GM12878 (cell line): ENCODE data around the gene MTCL3.

Source experiments
- ATAC-seq: fragments of 200-7000 bp; cut with Tn5 transposase; 3 replicates; pipeline ENCODE4 v1.9.1; 2020; ENCODE audit warnings: mild to moderate bottlenecking, moderate library complexity
- BruUV-seq: library from RNA; stranded (reverse); fragments of 400-500 nt; replicated peaks from 2 replicates; lab custom pipeline; 2021; lab: Mats Ljungman, UMichigan
- CTCF ChIA-PET: fragments of 300-600 bp; sonication (Branson Sonifier 250); formaldehyde crosslinking; extraction: SDS; loops from one replicate; lab custom pipeline; 2021; ENCODE audit warnings: inconsistent platforms; lab: Yijun Ruan, JAX
- POLR2A ChIA-PET: fragments of 350-600 bp; formaldehyde crosslinking; extraction: SDS; loops from one replicate; lab custom pipeline; 2021; ENCODE audit warnings: inconsistent platforms; lab: Charles Lee
- RAD21 ChIA-PET: fragments of 300-600 bp; sonication (Branson Sonifier 250); formaldehyde crosslinking; loops from one replicate; lab custom pipeline; 2023; ENCODE audit warnings: antibody characterized with exemption; ENCODE audit not compliant: unreplicated experiment; lab: Charles Lee
- SMC1A ChIA-PET: fragments of 300-600 bp; sonication (Branson Sonifier 250); formaldehyde crosslinking; loops from one replicate; lab custom pipeline; 2023; ENCODE audit not compliant: unreplicated experiment, uncharacterized antibody; lab: Charles Lee
- DNase-seq: peaks from one replicate; pipeline ENCODE4 v3.0.0-alpha.2; 2011; ENCODE audit warnings: low read depth, low spot score
- FAIRE-seq: peaks from 3 replicates; lab custom pipeline; 2011; peaks lifted over from hg19 to GRCh38; lab: Jason Lieb, UNC
- H2AFZ ChIP-seq: 2 replicates; pipeline ENCODE4 v1.6.0; 2011; ENCODE audit warnings: low read depth, low read length, control low read depth; ENCODE audit not compliant: control insufficient read depth
- H3K27ac ChIP-seq: 2 replicates; pipeline ENCODE4 v1.5.1; 2011; ENCODE audit warnings: control low read depth; ENCODE audit not compliant: control insufficient read depth, insufficient read depth
- H3K27me3 ChIP-seq, 2 experiments: replicated peaks in 1 of 2; 2 replicates each; pipeline versions ENCODE4 v1.6.0 to v1.6.1; 2011; ENCODE audit warnings: low read length in 1 of 2; ENCODE audit not compliant: control insufficient read depth in 2 of 2, insufficient read depth in 2 of 2
- H3K36me3 ChIP-seq, 2 experiments: 2 replicates each; pipeline ENCODE4 v1.5.1; 2011; ENCODE audit warnings: low read length in 1 of 2; ENCODE audit not compliant: control insufficient read depth in 2 of 2, insufficient read depth in 2 of 2
- H3K4me1 ChIP-seq: 2 replicates; pipeline ENCODE4 v1.6.1; 2011; ENCODE audit warnings: mild to moderate bottlenecking, low read length, moderate library complexity, mixed read lengths; ENCODE audit not compliant: control insufficient read depth, insufficient read depth
- H3K4me2 ChIP-seq: 2 replicates; pipeline ENCODE4 v1.6.0; 2011; ENCODE audit warnings: control low read depth; ENCODE audit not compliant: control insufficient read depth, insufficient read depth
- H3K4me3 ChIP-seq: fragments of 200-600 bp; sonication (generic); 2 replicates; pipeline ENCODE4 v1.5.1; 2016
- H3K79me2 ChIP-seq: 2 replicates; pipeline ENCODE4 v1.6.0; 2011; ENCODE audit warnings: low read length; ENCODE audit not compliant: control insufficient read depth, insufficient read depth
- H3K9ac ChIP-seq: 2 replicates; pipeline ENCODE4 v1.8.0; 2011; ENCODE audit warnings: low read length, control low read depth, mixed read lengths; ENCODE audit not compliant: control insufficient read depth, insufficient read depth
- H3K9me3 ChIP-seq: replicated peaks from 3 replicates; pipeline ENCODE4 v1.5.1; 2011; ENCODE audit warnings: mild to moderate bottlenecking, low read length; ENCODE audit not compliant: control insufficient read depth, insufficient read depth
- H4K20me1 ChIP-seq: 2 replicates; pipeline ENCODE4 v1.6.0; 2011; ENCODE audit not compliant: control insufficient read depth, insufficient read depth
- ATF7 ChIP-seq: fragments of 450-650 bp; IDR thresholded peaks from 2 replicates; pipeline ENCODE4 v1.6.1; 2016; ENCODE audit warnings: low read depth, mild to moderate bottlenecking
- ESRRA ChIP-seq: IDR thresholded peaks from 2 replicates; pipeline ENCODE4 v1.6.1; 2012; ENCODE audit warnings: mild to moderate bottlenecking, low read length, improper control_type of control experiment
- IRF4 ChIP-seq: IDR thresholded peaks from 2 replicates; pipeline ENCODE4 v1.6.1; 2011; ENCODE audit warnings: low read depth, low read length
- MYC ChIP-seq: IDR thresholded peaks from 2 replicates; pipeline ENCODE4 v1.6.1; 2011; ENCODE audit warnings: mild to moderate bottlenecking, low read length, moderate library complexity, inconsistent platforms; ENCODE audit not compliant: insufficient read depth, insufficient replicate concordance, insufficient read length, severe bottlenecking
- PRDM15 ChIP-seq: fragments of 450-650 bp; formaldehyde crosslinking; IDR thresholded peaks from 2 replicates; pipeline ENCODE4 v1.4.0; 2020; ENCODE audit warnings: mild to moderate bottlenecking, moderate library complexity
- SIN3A ChIP-seq: IDR thresholded peaks from 2 replicates; pipeline ENCODE4 v1.6.1; 2012; ENCODE audit warnings: low read depth, low read length, improper control_type of control experiment
- STAT1 ChIP-seq: fragments of 450-650 bp; conservative IDR thresholded peaks from 2 replicates; pipeline ENCODE4 v1.6.1; 2014; ENCODE audit warnings: antibody characterized with exemption, mild to moderate bottlenecking
- STAT3 ChIP-seq: IDR thresholded peaks from 2 replicates; pipeline ENCODE4 v1.6.1; 2011; ENCODE audit warnings: low read depth, low read length, improper control_type of control experiment
- ZNF24 ChIP-seq: fragments of 450-650 bp; IDR thresholded peaks from 2 replicates; pipeline ENCODE4 v1.6.1; 2017; ENCODE audit warnings: antibody characterized with exemption, mild to moderate bottlenecking
- ZSCAN29 ChIP-seq: fragments of 450-650 bp; IDR thresholded peaks from 2 replicates; pipeline ENCODE4 v1.6.1; 2017; ENCODE audit warnings: mild to moderate bottlenecking, moderate library complexity
- WGBS: methylation state at CpG from one replicate; pipeline ENCODE4 v1.1.6; 2016; ENCODE audit warnings: low lambda C conversion rate; ENCODE audit not compliant: insufficient replicate concordance, insufficient coverage; ENCODE audit errors: missing lambda C conversion rate; 5-methylcytosine and 5-hydroxymethylcytosine counted together
- in situ Hi-C: fragments of 300-500 bp; cut with MboI; formaldehyde crosslinking; loops from 9 replicates; pipeline ENCODE4 v1.14.3; 2018; ENCODE audit warnings: mixed read lengths
- intact Hi-C: fragments of 100-400 bp; cut with micrococcal nuclease; formaldehyde crosslinking; loops from one replicate; pipeline ENCODE4 v1.14.2; 2022; ENCODE audit not compliant: unreplicated experiment
- TF ChIP-seq, protein P1 (sequence below): fragments of 450-650 bp; IDR thresholded peaks from 2 replicates; pipeline ENCODE4 v1.6.1; 2016; ENCODE audit warnings: mild to moderate bottlenecking, moderate library complexity, borderline replicate concordance
- TF ChIP-seq, protein P2 (sequence below), 3 experiments: IDR thresholded peaks in 2 of 3; conservative IDR thresholded peaks in 1 of 3; 2 replicates each; pipeline ENCODE4 v1.5.1; 2011; ENCODE audit warnings: low read depth in 3 of 3, low read length in 3 of 3, mild to moderate bottlenecking in 3 of 3, control low read depth in 2 of 3, moderate library complexity in 2 of 3, inconsistent platforms in 1 of 3, mixed read lengths in 1 of 3; ENCODE audit not compliant: control insufficient read depth in 2 of 3, insufficient read depth in 1 of 3; ENCODE audit errors: extremely low read depth in 1 of 3
- TF ChIP-seq, protein P3 (sequence below): fragments of 450-650 bp; conservative IDR thresholded peaks from 2 replicates; pipeline ENCODE4 v1.6.1; 2017; ENCODE audit warnings: mild to moderate bottlenecking, moderate library complexity

MTCL3 gene

GRCh38 chr6:127519469-127519785, 292 bp upstream of the MTCL3 start:
- BruUV-seq: no TSS peak
- FAIRE-seq (no peak), ATAC-seq (no peak), DNase-seq (no peak)
- 2% methylated on average over 10 of the region's 10 CpGs for WGBS
- no peaks in the 10 kb centered on the region for H3K36me3 ChIP-seq
- H4K20me1 ChIP-seq: no peaks in the 10 kb centered on the region
- no peak overlapping the region for H3K27ac ChIP-seq
- H3K4me2 ChIP-seq: no peak overlapping the region
- in situ Hi-C loops (no loop called here), intact Hi-C loops (no loop called here)
- ChIA-PET SMC1A (interaction anchor here (1.2 to 1.7 kb wide), 4 partner anchors 10 to 52 kb away, joined by 3 to 4 read pairs (median 4); no protein-coding TSS in a partner anchor), CTCF (interaction anchor here (0.8 to 3.9 kb wide), 5 partner anchors 10 to 49 kb away, joined by 3 to 18 read pairs (median 3); no protein-coding TSS in a partner anchor), RAD21 (no interaction called here), POLR2A (no interaction called here)
- H3K9me3 ChIP-seq: no peaks in the 10 kb centered on the region
- H3K27me3 ChIP-seq: peaks cover 7 to 15% of the 10 kb centered on the region in 2 experiments
- no peak overlapping the region for H2AFZ ChIP-seq
- no peak overlapping the region for H3K4me3 ChIP-seq
- peaks cover 4% of the 10 kb centered on the region for H3K4me1 ChIP-seq
- H3K9ac ChIP-seq: no peak overlapping the region
- H3K79me2 ChIP-seq: no peaks in the 10 kb centered on the region
- TF ChIP-seq SIN3A: no peak
- no peak for TF ChIP-seq STAT1
- TF ChIP-seq PRDM15 (CRISPR knock-in tag): no peak
- TF ChIP-seq, protein P1, sequence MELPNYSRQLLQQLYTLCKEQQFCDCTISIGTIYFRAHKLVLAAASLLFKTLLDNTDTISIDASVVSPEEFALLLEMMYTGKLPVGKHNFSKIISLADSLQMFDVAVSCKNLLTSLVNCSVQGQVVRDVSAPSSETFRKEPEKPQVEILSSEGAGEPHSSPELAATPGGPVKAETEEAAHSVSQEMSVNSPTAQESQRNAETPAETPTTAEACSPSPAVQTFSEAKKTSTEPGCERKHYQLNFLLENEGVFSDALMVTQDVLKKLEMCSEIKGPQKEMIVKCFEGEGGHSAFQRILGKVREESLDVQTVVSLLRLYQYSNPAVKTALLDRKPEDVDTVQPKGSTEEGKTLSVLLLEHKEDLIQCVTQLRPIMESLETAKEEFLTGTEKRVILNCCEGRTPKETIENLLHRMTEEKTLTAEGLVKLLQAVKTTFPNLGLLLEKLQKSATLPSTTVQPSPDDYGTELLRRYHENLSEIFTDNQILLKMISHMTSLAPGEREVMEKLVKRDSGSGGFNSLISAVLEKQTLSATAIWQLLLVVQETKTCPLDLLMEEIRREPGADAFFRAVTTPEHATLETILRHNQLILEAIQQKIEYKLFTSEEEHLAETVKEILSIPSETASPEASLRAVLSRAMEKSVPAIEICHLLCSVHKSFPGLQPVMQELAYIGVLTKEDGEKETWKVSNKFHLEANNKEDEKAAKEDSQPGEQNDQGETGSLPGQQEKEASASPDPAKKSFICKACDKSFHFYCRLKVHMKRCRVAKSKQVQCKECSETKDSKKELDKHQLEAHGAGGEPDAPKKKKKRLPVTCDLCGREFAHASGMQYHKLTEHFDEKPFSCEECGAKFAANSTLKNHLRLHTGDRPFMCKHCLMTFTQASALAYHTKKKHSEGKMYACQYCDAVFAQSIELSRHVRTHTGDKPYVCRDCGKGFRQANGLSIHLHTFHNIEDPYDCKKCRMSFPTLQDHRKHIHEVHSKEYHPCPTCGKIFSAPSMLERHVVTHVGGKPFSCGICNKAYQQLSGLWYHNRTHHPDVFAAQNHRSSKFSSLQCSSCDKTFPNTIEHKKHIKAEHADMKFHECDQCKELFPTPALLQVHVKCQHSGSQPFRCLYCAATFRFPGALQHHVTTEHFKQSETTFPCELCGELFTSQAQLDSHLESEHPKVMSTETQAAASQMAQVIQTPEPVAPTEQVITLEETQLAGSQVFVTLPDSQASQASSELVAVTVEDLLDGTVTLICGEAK: no peak
- no peak for TF ChIP-seq ESRRA
- TF ChIP-seq STAT3: no peak
- no peak for TF ChIP-seq IRF4
- TF ChIP-seq, protein P2, sequence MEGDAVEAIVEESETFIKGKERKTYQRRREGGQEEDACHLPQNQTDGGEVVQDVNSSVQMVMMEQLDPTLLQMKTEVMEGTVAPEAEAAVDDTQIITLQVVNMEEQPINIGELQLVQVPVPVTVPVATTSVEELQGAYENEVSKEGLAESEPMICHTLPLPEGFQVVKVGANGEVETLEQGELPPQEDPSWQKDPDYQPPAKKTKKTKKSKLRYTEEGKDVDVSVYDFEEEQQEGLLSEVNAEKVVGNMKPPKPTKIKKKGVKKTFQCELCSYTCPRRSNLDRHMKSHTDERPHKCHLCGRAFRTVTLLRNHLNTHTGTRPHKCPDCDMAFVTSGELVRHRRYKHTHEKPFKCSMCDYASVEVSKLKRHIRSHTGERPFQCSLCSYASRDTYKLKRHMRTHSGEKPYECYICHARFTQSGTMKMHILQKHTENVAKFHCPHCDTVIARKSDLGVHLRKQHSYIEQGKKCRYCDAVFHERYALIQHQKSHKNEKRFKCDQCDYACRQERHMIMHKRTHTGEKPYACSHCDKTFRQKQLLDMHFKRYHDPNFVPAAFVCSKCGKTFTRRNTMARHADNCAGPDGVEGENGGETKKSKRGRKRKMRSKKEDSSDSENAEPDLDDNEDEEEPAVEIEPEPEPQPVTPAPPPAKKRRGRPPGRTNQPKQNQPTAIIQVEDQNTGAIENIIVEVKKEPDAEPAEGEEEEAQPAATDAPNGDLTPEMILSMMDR (IDR thresholded peaks at IDR 0.05 in 2 of 3, conservative IDR thresholded peaks at IDR 0.05 in 1 of 3; ENCODE audit: control insufficient read depth in 2 of 3, extremely low read depth in 1 of 3, insufficient read depth in 1 of 3, low read depth in 3 of 3, low read length in 3 of 3): no peak
- TF ChIP-seq ZNF24: no peak
- no peak for TF ChIP-seq ZSCAN29
- no peak for TF ChIP-seq ATF7
- TF ChIP-seq, protein P3, sequence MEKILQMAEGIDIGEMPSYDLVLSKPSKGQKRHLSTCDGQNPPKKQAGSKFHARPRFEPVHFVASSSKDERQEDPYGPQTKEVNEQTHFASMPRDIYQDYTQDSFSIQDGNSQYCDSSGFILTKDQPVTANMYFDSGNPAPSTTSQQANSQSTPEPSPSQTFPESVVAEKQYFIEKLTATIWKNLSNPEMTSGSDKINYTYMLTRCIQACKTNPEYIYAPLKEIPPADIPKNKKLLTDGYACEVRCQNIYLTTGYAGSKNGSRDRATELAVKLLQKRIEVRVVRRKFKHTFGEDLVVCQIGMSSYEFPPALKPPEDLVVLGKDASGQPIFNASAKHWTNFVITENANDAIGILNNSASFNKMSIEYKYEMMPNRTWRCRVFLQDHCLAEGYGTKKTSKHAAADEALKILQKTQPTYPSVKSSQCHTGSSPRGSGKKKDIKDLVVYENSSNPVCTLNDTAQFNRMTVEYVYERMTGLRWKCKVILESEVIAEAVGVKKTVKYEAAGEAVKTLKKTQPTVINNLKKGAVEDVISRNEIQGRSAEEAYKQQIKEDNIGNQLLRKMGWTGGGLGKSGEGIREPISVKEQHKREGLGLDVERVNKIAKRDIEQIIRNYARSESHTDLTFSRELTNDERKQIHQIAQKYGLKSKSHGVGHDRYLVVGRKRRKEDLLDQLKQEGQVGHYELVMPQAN: no peak
- TF ChIP-seq MYC: no peak
